WTC11 (cell line): ENCODE measurements around the gene LRMDA. TPM values are rescaled to one million over a fixed set of nuclear protein-coding genes. Genes with fewer than 3 reads are reported as not detected.

ENCODE experiments used
- ATAC-seq: fragments of 200-7000 bp; cut with Tn5 transposase; 2 replicates; pipeline ENCODE4 v1.10.0; 2021; ENCODE audit warnings: mild to moderate bottlenecking, moderate library complexity
- CTCF ChIA-PET: fragments of 300-600 bp; sonication (Branson Sonifier 250); formaldehyde crosslinking; loops from one replicate; lab custom pipeline; 2021; ENCODE audit warnings: antibody characterized with exemption; lab: Charles Lee
- POLR2A ChIA-PET: fragments of 350-600 bp; sonication (Branson Sonifier 250); formaldehyde crosslinking; loops from one replicate; lab custom pipeline; 2021; ENCODE audit warnings: antibody characterized with exemption; lab: Charles Lee
- DNase-seq: peaks from one replicate; pipeline ENCODE4 v3.0.0; 2021; ENCODE audit warnings: low spot score
- H3K27ac Mint-ChIP-seq: 2 replicates; pipeline ENCODE4 v1.8.0; 2021; ENCODE audit warnings: mixed read lengths
- H3K27me3 Mint-ChIP-seq: 2 replicates; pipeline ENCODE4 v1.8.0; 2021; ENCODE audit warnings: low read depth, mild to moderate bottlenecking, moderate library complexity, mixed read lengths
- H3K36me3 Mint-ChIP-seq: 2 replicates; pipeline ENCODE4 v1.8.0; 2021; ENCODE audit warnings: mixed read lengths
- H3K4me1 Mint-ChIP-seq: 2 replicates; pipeline ENCODE4 v1.8.0; 2022; ENCODE audit warnings: mixed read lengths
- H3K4me3 Mint-ChIP-seq: 2 replicates; pipeline ENCODE4 v1.8.0; 2021; ENCODE audit warnings: mild to moderate bottlenecking, moderate library complexity, mixed read lengths
- H3K9me3 Mint-ChIP-seq: 2 replicates; pipeline ENCODE4 v1.8.0; 2021; ENCODE audit warnings: mixed read lengths
- CDX4 ChIP-seq: fragments of 250-450 bp; sonication (Bioruptor Pico); IDR thresholded peaks from 2 replicates; pipeline ENCODE4 v1.9.0; 2021; ENCODE audit warnings: moderate library complexity, mild to moderate bottlenecking, inconsistent platforms, borderline replicate concordance
- HMGA2 ChIP-seq: fragments of 250-450 bp; sonication (Bioruptor Pico); IDR thresholded peaks from 2 replicates; pipeline ENCODE4 v1.4.0; 2021; ENCODE audit warnings: mild to moderate bottlenecking, moderate library complexity
- NFYB ChIP-seq: sonication (generic); formaldehyde crosslinking; conservative IDR thresholded peaks from 2 replicates; pipeline ENCODE4 v1.8.0; 2022; ENCODE audit warnings: low read depth, missing genetic modification reagents
- NR2C2 ChIP-seq: sonication (generic); formaldehyde crosslinking; IDR thresholded peaks from 2 replicates; pipeline ENCODE4 v1.8.0; 2022; ENCODE audit warnings: mild to moderate bottlenecking, missing genetic modification reagents
- NR3C1 ChIP-seq: sonication (generic); formaldehyde crosslinking; conservative IDR thresholded peaks from 2 replicates; pipeline ENCODE4 v1.8.1; 2023; ENCODE audit warnings: low read depth, mild to moderate bottlenecking, missing genetic modification reagents
- SMAD3 ChIP-seq: sonication (generic); formaldehyde crosslinking; IDR thresholded peaks from 2 replicates; pipeline ENCODE4 v1.8.0; 2022; ENCODE audit warnings: missing genetic modification reagents, mild to moderate bottlenecking, borderline replicate concordance
- TEAD4 ChIP-seq: sonication (generic); formaldehyde crosslinking; IDR thresholded peaks from 2 replicates; pipeline ENCODE4 v1.8.0; 2022; ENCODE audit warnings: mild to moderate bottlenecking, missing genetic modification reagents
- ZNF425 ChIP-seq: fragments of 250-450 bp; sonication (Bioruptor Pico); conservative IDR thresholded peaks from 2 replicates; pipeline ENCODE4 v1.9.0; 2021; ENCODE audit warnings: mild to moderate bottlenecking
- total RNA-seq: library from RNA; stranded (reverse); gene quantifications from 3 replicates; pipeline ENCODE4 v1.2.3, GENCODE V29; 2021
- TF ChIP-seq, protein P1 (sequence below): fragments of 200-600 bp; IDR thresholded peaks from 2 replicates; pipeline ENCODE4 v1.8.0; 2022; ENCODE audit warnings: antibody characterized with exemption
- TF ChIP-seq, protein P2 (sequence below): sonication (generic); formaldehyde crosslinking; IDR thresholded peaks from 2 replicates; pipeline ENCODE4 v1.8.1; 2022; ENCODE audit warnings: low read depth, mild to moderate bottlenecking, moderate library complexity, missing genetic modification reagents, borderline replicate concordance
- TF ChIP-seq, protein P3 (sequence below): fragments of 250-450 bp; sonication (Bioruptor Pico); IDR thresholded peaks from 2 replicates; pipeline ENCODE4 v1.9.0; 2021; ENCODE audit warnings: mild to moderate bottlenecking

Gene LRMDA
- total RNA-seq, 1 experiment from 2014 or later, result 0.92 TPM

DNA sequence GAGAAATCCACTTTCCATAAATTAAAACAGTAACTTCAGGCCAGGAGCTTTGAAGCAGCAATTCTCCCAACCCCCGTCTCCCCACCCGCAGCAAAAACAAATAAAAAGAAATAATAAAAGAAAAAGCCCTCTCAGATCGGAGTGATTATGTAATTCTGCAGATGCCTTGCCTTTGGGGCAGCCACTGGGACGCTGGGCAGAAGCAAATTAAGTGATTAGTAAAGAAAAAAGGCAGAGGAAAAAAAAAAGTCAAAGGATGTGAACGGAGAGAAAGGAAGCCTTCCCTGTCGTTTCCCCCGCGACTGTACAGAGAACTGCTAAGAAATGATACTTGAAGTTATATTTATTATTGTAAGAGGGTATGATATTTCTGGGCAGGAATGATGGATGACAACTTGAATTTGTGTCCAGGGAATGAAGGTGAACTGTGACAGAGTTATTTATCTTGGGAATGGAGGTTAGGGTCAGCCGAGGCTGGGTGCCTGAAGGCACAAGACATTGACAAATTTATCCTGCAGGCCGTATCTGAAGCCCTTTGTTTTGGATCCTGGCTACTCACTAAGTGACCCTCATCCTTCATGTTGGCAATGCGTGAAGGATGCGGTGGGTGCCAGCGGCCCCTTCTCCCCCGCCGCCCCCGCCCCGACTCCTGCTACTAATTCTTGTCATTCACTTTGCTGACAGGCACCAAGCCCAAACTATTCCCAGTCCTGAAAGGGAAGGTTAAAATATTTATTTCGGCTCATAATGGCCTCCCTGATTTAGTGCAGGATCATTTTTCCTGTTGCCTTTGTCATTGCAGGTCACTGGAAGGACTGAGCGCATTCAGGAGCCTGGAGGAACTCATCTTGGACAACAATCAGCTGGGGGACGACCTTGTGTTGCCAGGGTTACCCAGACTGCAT is 604.0 kb downstream of the LRMDA start (continued):
- TF ChIP-seq CDX4 (CRISPR knock-in tag) (no peak), TEAD4 (CRISPR knock-in tag) (no peak)

- no peak overlapping the region for H3K4me3 Mint-ChIP-seq
- peaks cover 26% of the 10 kb centered on the region for H3K4me1 Mint-ChIP-seq
- peak; percentile 83 for DNase-seq
- CTCF ChIA-PET, result interaction anchor here (0.5 to 2.0 kb wide), 58 partner anchors 8 to 761 kb away, joined by 3 to 29 read pairs (median 4); partner anchors contain the start of gene ZNF503
- H3K36me3 Mint-ChIP-seq, result peaks cover 25% of the 10 kb centered on the region
- H3K27me3 Mint-ChIP-seq, result no peaks in the 10 kb centered on the region; the same call in 1 of the 2 replicates
- TF ChIP-seq, protein P1, sequence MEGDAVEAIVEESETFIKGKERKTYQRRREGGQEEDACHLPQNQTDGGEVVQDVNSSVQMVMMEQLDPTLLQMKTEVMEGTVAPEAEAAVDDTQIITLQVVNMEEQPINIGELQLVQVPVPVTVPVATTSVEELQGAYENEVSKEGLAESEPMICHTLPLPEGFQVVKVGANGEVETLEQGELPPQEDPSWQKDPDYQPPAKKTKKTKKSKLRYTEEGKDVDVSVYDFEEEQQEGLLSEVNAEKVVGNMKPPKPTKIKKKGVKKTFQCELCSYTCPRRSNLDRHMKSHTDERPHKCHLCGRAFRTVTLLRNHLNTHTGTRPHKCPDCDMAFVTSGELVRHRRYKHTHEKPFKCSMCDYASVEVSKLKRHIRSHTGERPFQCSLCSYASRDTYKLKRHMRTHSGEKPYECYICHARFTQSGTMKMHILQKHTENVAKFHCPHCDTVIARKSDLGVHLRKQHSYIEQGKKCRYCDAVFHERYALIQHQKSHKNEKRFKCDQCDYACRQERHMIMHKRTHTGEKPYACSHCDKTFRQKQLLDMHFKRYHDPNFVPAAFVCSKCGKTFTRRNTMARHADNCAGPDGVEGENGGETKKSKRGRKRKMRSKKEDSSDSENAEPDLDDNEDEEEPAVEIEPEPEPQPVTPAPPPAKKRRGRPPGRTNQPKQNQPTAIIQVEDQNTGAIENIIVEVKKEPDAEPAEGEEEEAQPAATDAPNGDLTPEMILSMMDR, result peak; percentile 78
- TF ChIP-seq SMAD3 (CRISPR knock-in tag), result no peak
- POLR2A ChIA-PET, result interaction anchor here (0.5 kb wide), 1 partner anchor 26 kb away, joined by 4 read pairs; no protein-coding TSS in a partner anchor
- H3K9me3 Mint-ChIP-seq, result peaks cover 31% of the 10 kb centered on the region
- H3K27ac Mint-ChIP-seq, result no peak overlapping the region
- peak; percentile 77 for ATAC-seq
Observed at GRCh38 chr10:76036111-76036940, 604.9 kb downstream of the LRMDA start.

DNA sequence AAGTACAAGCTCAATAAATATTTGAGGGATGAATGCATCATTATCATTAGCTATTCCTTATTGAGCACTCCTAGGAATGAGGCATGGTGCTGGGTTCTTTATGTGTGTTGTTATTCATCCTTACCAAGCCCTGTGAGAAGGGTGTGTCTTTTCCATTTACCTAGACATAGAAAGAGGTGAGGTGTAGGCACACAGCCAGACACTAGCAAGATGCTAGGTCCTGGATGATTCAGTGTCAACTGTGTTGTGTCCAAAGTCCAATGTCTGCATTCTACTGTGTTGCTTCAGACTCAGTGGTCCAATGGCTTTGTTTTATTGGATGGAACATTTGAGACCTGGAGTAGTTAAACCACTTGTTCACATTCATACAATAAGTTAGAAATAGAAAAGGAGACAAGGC is 605.5 kb downstream of the LRMDA start:
- DNase-seq, result no peak
- no peak overlapping the region for H3K4me3 Mint-ChIP-seq
- H3K36me3 Mint-ChIP-seq, result peaks cover 25% of the 10 kb centered on the region
- POLR2A ChIA-PET, result no interaction called here
- H3K4me1 Mint-ChIP-seq, result peaks cover 30% of the 10 kb centered on the region
- H3K9me3 Mint-ChIP-seq, result peaks cover 31% of the 10 kb centered on the region
- TF ChIP-seq, protein P2, sequence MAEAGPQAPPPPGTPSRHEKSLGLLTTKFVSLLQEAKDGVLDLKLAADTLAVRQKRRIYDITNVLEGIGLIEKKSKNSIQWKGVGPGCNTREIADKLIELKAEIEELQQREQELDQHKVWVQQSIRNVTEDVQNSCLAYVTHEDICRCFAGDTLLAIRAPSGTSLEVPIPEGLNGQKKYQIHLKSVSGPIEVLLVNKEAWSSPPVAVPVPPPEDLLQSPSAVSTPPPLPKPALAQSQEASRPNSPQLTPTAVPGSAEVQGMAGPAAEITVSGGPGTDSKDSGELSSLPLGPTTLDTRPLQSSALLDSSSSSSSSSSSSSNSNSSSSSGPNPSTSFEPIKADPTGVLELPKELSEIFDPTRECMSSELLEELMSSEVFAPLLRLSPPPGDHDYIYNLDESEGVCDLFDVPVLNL (CRISPR knock-in tag), result no peak
- TF ChIP-seq ZNF425 (CRISPR knock-in tag) (no peak), NR3C1 (CRISPR knock-in tag) (no peak), NR2C2 (CRISPR knock-in tag) (no peak), HMGA2 (CRISPR knock-in tag) (no peak), NFYB (CRISPR knock-in tag) (no peak)
- TF ChIP-seq, protein P3, sequence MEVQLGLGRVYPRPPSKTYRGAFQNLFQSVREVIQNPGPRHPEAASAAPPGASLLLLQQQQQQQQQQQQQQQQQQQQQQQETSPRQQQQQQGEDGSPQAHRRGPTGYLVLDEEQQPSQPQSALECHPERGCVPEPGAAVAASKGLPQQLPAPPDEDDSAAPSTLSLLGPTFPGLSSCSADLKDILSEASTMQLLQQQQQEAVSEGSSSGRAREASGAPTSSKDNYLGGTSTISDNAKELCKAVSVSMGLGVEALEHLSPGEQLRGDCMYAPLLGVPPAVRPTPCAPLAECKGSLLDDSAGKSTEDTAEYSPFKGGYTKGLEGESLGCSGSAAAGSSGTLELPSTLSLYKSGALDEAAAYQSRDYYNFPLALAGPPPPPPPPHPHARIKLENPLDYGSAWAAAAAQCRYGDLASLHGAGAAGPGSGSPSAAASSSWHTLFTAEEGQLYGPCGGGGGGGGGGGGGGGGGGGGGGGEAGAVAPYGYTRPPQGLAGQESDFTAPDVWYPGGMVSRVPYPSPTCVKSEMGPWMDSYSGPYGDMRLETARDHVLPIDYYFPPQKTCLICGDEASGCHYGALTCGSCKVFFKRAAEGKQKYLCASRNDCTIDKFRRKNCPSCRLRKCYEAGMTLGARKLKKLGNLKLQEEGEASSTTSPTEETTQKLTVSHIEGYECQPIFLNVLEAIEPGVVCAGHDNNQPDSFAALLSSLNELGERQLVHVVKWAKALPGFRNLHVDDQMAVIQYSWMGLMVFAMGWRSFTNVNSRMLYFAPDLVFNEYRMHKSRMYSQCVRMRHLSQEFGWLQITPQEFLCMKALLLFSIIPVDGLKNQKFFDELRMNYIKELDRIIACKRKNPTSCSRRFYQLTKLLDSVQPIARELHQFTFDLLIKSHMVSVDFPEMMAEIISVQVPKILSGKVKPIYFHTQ, result no peak
- CTCF ChIA-PET, result interaction anchor here (0.5 to 2.0 kb wide), 54 partner anchors 8 to 761 kb away, joined by 3 to 29 read pairs (median 4); partner anchors contain the start of gene ZNF503
- ATAC-seq, result no peak
- peaks cover 4% of the 10 kb centered on the region; the same call in 1 of the 2 replicates for H3K27me3 Mint-ChIP-seq
- H3K27ac Mint-ChIP-seq, result no peak overlapping the region
